ENCODE measurements around the gene PRDM11.

DNA sequence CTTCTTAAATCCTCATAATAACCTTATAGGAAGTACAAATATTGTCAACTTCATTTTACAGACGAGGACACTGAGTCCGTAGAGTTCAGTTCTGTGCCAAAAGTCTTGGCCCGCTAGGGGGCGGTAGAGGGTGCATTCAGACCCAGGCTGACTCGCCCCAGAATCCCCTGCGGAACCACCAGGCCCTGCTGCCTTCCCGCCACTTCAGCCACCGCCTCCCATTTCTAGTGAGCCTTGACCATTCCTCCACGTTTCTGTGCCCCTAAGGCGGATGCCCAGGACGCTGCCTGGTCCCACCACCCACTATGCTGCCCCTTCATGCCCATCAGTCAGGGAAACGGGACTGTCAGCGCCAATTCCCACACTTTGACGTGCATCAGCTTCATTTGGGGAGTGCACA is 120.6 kb downstream of the PRDM11 start:
- TF ChIP-seq EZH2 (IDR thresholded peaks at IDR 0.05; ENCODE audit: insufficient read depth, poor library complexity, severe bottlenecking), result no peak
- TF ChIP-seq EZH2phosphoT487 (IDR thresholded peaks at IDR 0.05; ENCODE audit: insufficient read depth, low read depth), result no peak
